Panc1 (cell line): Measurements from ENCODE around the gene MB21D2. TPM values are rescaled to one million over a fixed set of nuclear protein-coding genes. Genes with fewer than 3 reads are reported as not detected.

Source experiments
- ATAC-seq: fragments of 200-7000 bp; cut with Tn5 transposase; 2 replicates; pipeline ENCODE4 v1.9.1; 2020; ENCODE audit warnings: mild to moderate bottlenecking, moderate library complexity
- BruUV-seq: library from RNA; stranded (reverse); fragments of 400-500 nt; replicated peaks from 2 replicates; lab custom pipeline; 2021; lab: Mats Ljungman, UMichigan
- CTCF ChIA-PET: fragments of 300-600 bp; sonication (Branson Sonifier 250); formaldehyde crosslinking; loops from one replicate; lab custom pipeline; 2022; ENCODE audit warnings: antibody characterized with exemption; lab: Charles Lee
- POLR2A ChIA-PET: fragments of 300-600 bp; sonication (Branson Sonifier 250); formaldehyde crosslinking; loops from one replicate; lab custom pipeline; 2022; ENCODE audit warnings: antibody characterized with exemption; lab: Charles Lee
- DNase-seq: peaks from one replicate; pipeline ENCODE4 v3.0.0-alpha.2; 2010; ENCODE audit warnings: low read depth, low spot score
- H3K27ac ChIP-seq: 2 replicates; pipeline ENCODE4 v1.5.1; 2011; ENCODE audit warnings: mild to moderate bottlenecking, low read length, inconsistent platforms
- H3K27me3 ChIP-seq: fragments of 200-500 bp; sonication (Bioruptor generic); 2 replicates; pipeline ENCODE4 v1.6.0; 2014; ENCODE audit warnings: low read length, inconsistent platforms; ENCODE audit not compliant: control insufficient read depth, insufficient read depth
- H3K36me3 ChIP-seq: fragments of 200-500 bp; sonication (Bioruptor generic); 2 replicates; pipeline ENCODE4 v1.5.1; 2014; ENCODE audit warnings: inconsistent platforms, mild to moderate bottlenecking, low read length, moderate library complexity; ENCODE audit not compliant: control insufficient read depth, insufficient read depth
- H3K4me1 ChIP-seq: 2 replicates; pipeline ENCODE4 v1.5.1; 2011; ENCODE audit warnings: inconsistent platforms, mild to moderate bottlenecking, low read length, moderate library complexity; ENCODE audit not compliant: control insufficient read depth, insufficient read depth
- H3K4me3 ChIP-seq, 2 experiments: 2 replicates each; pipeline ENCODE4 v1.5.1; 2011 to 2012; ENCODE audit warnings: low read depth in 2 of 2, low read length in 2 of 2, mild to moderate bottlenecking in 2 of 2, inconsistent platforms in 1 of 2, moderate library complexity in 1 of 2
- H3K9me3 ChIP-seq: fragments of 200-500 bp; sonication (Bioruptor generic); 2 replicates; pipeline ENCODE4 v1.5.1; 2014; ENCODE audit warnings: low read depth, mild to moderate bottlenecking, inconsistent platforms, low read length, moderate library complexity; ENCODE audit not compliant: control insufficient read depth, insufficient read depth
- CTCF ChIP-seq: fragments of 450-650 bp; IDR thresholded peaks from 2 replicates; pipeline ENCODE4 v1.5.1; 2017; ENCODE audit warnings: mild to moderate bottlenecking
- POLR2AphosphoS5 ChIP-seq: IDR thresholded peaks from 2 replicates; pipeline ENCODE4 v1.6.1; 2012; ENCODE audit warnings: mild to moderate bottlenecking, low read depth, low read length, moderate library complexity
- REST ChIP-seq, 2 experiments: IDR thresholded peaks; 2 replicates each; pipeline ENCODE4 v1.6.1; 2011 to 2012; ENCODE audit warnings: low read depth in 2 of 2, control low read depth in 1 of 2, low read length in 1 of 2, mild to moderate bottlenecking in 1 of 2, moderate library complexity in 1 of 2; ENCODE audit not compliant: insufficient read depth in 1 of 2
- SIN3A ChIP-seq: IDR thresholded peaks from 2 replicates; pipeline ENCODE4 v1.6.1; 2012; ENCODE audit warnings: low read depth, mild to moderate bottlenecking, low read length, moderate library complexity, borderline replicate concordance; ENCODE audit not compliant: insufficient read depth
- TCF7L2 ChIP-seq: IDR thresholded peaks from 2 replicates; pipeline ENCODE4 v1.6.1; 2011; ENCODE audit warnings: mild to moderate bottlenecking, low read depth, low read length, inconsistent platforms
- in situ Hi-C: cut with HindIII; loops from 2 replicates; pipeline ENCODE4 v1.10.0; 2016; ENCODE audit warnings: low sequenced_read_pairs, low pct_unique_long_range_greater_than_20kb
- intact Hi-C: fragments of 100-400 bp; cut with micrococcal nuclease; formaldehyde crosslinking; loops from one replicate; pipeline ENCODE4 v1.10.0; 2022; ENCODE audit not compliant: unreplicated experiment
- total RNA-seq: library from RNA; stranded (reverse); gene quantifications from one replicate; pipeline ENCODE4 v1.2.1, GENCODE V29; 2021; ENCODE audit not compliant: unreplicated experiment

Gene MB21D2
- total RNA-seq, 1 experiment from 2014 or later: 7.8 TPM

GRCh38 chr3:192923731-192924130, 6.1 kb upstream of the MB21D2 start:
- H3K27ac ChIP-seq: no peak overlapping the region
- no peak overlapping the region for H3K4me3 ChIP-seq
- DNase-seq (no peak), ATAC-seq (no peak)
- no peaks in the 10 kb centered on the region for H3K36me3 ChIP-seq
- intact Hi-C loops: no loop called here
- ChIA-PET POLR2A (no interaction called here), CTCF (no interaction called here)
- no peaks in the 10 kb centered on the region for H3K27me3 ChIP-seq
- 0 out of 2 replicates have a peak, but pooled peaks cover 1% of the 10 kb centered on the region for H3K4me1 ChIP-seq
- TF ChIP-seq REST (IDR thresholded peaks at IDR 0.05; ENCODE audit: insufficient read depth in 1 of 2, low read depth in 2 of 2, low read length in 1 of 2) (no peak), SIN3A (no peak), CTCF (no peak), POLR2AphosphoS5 (no peak), TCF7L2 (no peak)
- no peaks in the 10 kb centered on the region for H3K9me3 ChIP-seq
- BruUV-seq: no TSS peak
- in situ Hi-C loops: no loop called here

- TF ChIP-seq TCF7L2 (no peak), SIN3A (no peak), REST (IDR thresholded peaks at IDR 0.05; ENCODE audit: insufficient read depth in 1 of 2, low read depth in 2 of 2, low read length in 1 of 2) (no peak), CTCF (no peak), POLR2AphosphoS5 (no peak)
- BruUV-seq: no TSS peak
- Histone ChIP-seq H3K36me3 (no peaks in the 10 kb centered on the region; the same call in 1 of the 2 replicates), H3K27me3 (no peaks in the 10 kb centered on the region), H3K27ac (no peak overlapping the region), H3K4me3 (no peak overlapping the region), H3K4me1 (0 out of 2 replicates have a peak, but pooled peaks cover 5% of the 10 kb centered on the region), H3K9me3 (no peaks in the 10 kb centered on the region)
- intact Hi-C loops: no loop called here
- DNase-seq: no peak
- ChIA-PET CTCF (no interaction called here), POLR2A (interaction anchor here (0.5 kb wide), 1 partner anchor 1214 kb away, joined by 5 read pairs; the partner anchor contains the start of gene HES1)
- in situ Hi-C loops: no loop called here
- no peak for ATAC-seq
Measured at GRCh38 chr3:192921793-192922192, 4.1 kb upstream of the MB21D2 start.
